Sigmoid colon (tissue), 7 donors: ENCODE measurements around the gene TNPO2. TPM values are rescaled to one million over a fixed set of nuclear protein-coding genes. Genes with fewer than 3 reads are reported as not detected.
"Not testable (repeated sequence)": the region's sequence is repeated elsewhere in the genome, so short reads cannot be mapped to it uniquely, and the experiment has no call there.

Source experiments
- DNase-seq: peaks from one replicate; pipeline ENCODE4 v3.0.0-alpha.2; 2019
- H3K27ac ChIP-seq, 4 donors: fragments of 200-600 bp; sonication (generic); one replicate each; pipeline ENCODE4 v1.5.1; 2016 to 2019; ENCODE audit warnings: mild to moderate bottlenecking in 1 of 4
- H3K27me3 ChIP-seq, 3 donors: fragments of 200-600 bp; sonication (generic); one replicate each; pipeline ENCODE4 v1.5.1; 2019; ENCODE audit warnings: mild to moderate bottlenecking in 1 of 3
- H3K36me3 ChIP-seq, 4 donors: fragments of 200-600 bp; sonication (generic); one replicate each; pipeline ENCODE4 v1.5.1; 2016 to 2019
- H3K4me1 ChIP-seq, 4 donors: fragments of 200-600 bp; sonication (generic); one replicate each; pipeline ENCODE4 v1.5.1; 2017 to 2019
- H3K4me3 ChIP-seq, 4 donors: fragments of 200-600 bp; sonication (generic); one replicate each; pipeline ENCODE4 v1.5.1; 2017 to 2019; ENCODE audit warnings: mild to moderate bottlenecking in 2 of 4, moderate library complexity in 1 of 4
- H3K9me3 ChIP-seq, 4 donors: fragments of 200-600 bp in 3 of 4; sonication (generic) in 3 of 4; one replicate each; pipeline versions ENCODE4 v1.5.1 to v1.6.1; 2013 to 2019
- EP300 ChIP-seq, 4 donors: sonication (generic); formaldehyde crosslinking; IDR thresholded peaks; one replicate each; pipeline ENCODE4 v1.6.1; 2017; ENCODE audit warnings: antibody characterized with exemption in 4 of 4
- POLR2A ChIP-seq, 2 donors: fragments of 450-650 bp; IDR thresholded peaks; one replicate each; pipeline ENCODE4 v1.6.1; 2016; ENCODE audit warnings: antibody characterized with exemption in 2 of 2, mild to moderate bottlenecking in 2 of 2, moderate library complexity in 2 of 2
- POLR2AphosphoS5 ChIP-seq, 4 donors: sonication (generic); formaldehyde crosslinking; IDR thresholded peaks; one replicate each; pipeline ENCODE4 v1.6.1; 2017; ENCODE audit warnings: antibody characterized with exemption in 4 of 4
- WGBS, 2 donors: extraction: QIAGEN DNeasy Blood & Tissue Kit; methylation state at CpG; one replicate each; pipeline ENCODE4 v1.1.7; 2013; 5-methylcytosine and 5-hydroxymethylcytosine counted together
- intact Hi-C: fragments of 100-400 bp; cut with DNase I; formaldehyde crosslinking; loops from one replicate; pipeline ENCODE4 v1.15.1; 2023
- polyA plus RNA-seq, 3 donors: library from polyadenylated mRNA; stranded (reverse); fragments of 200-250 nt; gene quantifications; one replicate each; pipeline ENCODE4 v1.2.3, GENCODE V29; 2013
- total RNA-seq, 4 donors: library from RNA; depleted of rRNA; stranded (reverse); fragments of >200 nt; gene quantifications; one replicate each; pipeline ENCODE4 v1.1.0, GENCODE V29; 2016
- TF ChIP-seq, protein P1 (sequence below), 4 experiments: fragments of 450-650 bp in 3 of 4; fragments of 200-600 bp in 1 of 4; IDR thresholded peaks; one replicate each; pipeline ENCODE4 v1.5.1; 2016 to 2019; ENCODE audit warnings: antibody characterized with exemption in 4 of 4, mild to moderate bottlenecking in 3 of 4, moderate library complexity in 2 of 4
- donor health status: healthy with polysubstance abuse.
- donor health status: Bipolar disorder and iron deficiency.
- donor health status: healthy.

TNPO2 gene
- total and polyA plus RNA-seq, 7 donors, result 9.5 to 92.2 (median 54.2) TPM

DNA sequence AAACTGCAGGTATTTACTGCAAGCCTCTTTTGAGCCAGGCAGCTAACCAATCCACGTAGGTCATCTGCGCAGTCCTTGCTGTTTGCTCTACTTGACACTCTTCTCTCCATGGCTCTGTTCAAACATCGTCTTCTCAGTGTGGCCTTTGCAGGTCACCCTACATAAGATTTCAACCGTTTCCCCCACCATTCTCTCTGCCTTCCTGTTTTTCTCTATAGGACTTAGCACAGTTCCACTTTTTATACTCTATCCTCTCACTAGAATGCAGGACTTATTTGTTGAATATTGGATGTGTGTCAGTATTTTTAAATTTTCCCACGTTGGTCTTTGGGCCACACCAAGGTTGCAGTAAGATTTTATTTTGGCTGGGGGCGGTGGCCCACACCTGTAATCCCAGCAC is 25.6 kb downstream of the TNPO2 start:
- DNase-seq, result no peak
- H3K4me1 ChIP-seq, result peaks cover 0 to 22% (median 18%) of the 10 kb centered on the region in 4 donors
- 82 to 83% methylated on average over 6 of the region's 6 CpGs for WGBS, 2 donors
- peaks cover 21 to 46% (median 32%) of the 10 kb centered on the region in 4 donors for H3K36me3 ChIP-seq
- H3K4me3 ChIP-seq, result no peak overlapping the region
- no peak for TF ChIP-seq POLR2AphosphoS5 (IDR thresholded peaks at IDR 0.05)
- no peak for TF ChIP-seq EP300 (IDR thresholded peaks at IDR 0.05)
- TF ChIP-seq, protein P1, sequence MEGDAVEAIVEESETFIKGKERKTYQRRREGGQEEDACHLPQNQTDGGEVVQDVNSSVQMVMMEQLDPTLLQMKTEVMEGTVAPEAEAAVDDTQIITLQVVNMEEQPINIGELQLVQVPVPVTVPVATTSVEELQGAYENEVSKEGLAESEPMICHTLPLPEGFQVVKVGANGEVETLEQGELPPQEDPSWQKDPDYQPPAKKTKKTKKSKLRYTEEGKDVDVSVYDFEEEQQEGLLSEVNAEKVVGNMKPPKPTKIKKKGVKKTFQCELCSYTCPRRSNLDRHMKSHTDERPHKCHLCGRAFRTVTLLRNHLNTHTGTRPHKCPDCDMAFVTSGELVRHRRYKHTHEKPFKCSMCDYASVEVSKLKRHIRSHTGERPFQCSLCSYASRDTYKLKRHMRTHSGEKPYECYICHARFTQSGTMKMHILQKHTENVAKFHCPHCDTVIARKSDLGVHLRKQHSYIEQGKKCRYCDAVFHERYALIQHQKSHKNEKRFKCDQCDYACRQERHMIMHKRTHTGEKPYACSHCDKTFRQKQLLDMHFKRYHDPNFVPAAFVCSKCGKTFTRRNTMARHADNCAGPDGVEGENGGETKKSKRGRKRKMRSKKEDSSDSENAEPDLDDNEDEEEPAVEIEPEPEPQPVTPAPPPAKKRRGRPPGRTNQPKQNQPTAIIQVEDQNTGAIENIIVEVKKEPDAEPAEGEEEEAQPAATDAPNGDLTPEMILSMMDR (IDR thresholded peaks at IDR 0.05), result no peak
- TF ChIP-seq POLR2A (IDR thresholded peaks at IDR 0.05), result no peak
- H3K27ac ChIP-seq, result no peak overlapping the region
- intact Hi-C loops, result no loop called here
- H3K27me3 ChIP-seq, result no peaks in the 10 kb centered on the region
- H3K9me3 ChIP-seq, result no peaks in the 10 kb centered on the region

DNA sequence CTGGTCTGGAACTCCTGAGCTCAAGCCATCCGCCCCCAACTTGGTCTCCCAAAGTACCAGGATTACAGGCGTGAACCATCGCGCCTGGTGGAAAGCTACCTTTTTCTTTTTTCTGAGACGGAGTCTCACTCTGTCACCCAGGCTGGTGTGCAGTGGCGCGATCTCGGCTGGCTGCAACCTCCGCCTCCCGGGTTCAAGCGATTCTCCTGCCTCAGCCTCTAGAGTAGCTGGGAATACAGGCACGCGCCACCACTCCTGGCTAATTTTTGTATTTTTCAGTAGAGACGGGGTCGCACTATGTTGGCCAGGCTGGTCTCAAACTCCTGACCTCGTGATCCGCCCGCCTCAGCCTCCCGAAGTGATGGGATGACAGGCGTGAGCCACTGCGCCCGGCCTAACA is 26.3 kb downstream of the TNPO2 start:
- DNase-seq, intact Hi-C loops, H3K9me3 ChIP-seq, H3K27me3 ChIP-seq, H3K27ac ChIP-seq, H3K4me3 ChIP-seq: not testable (repeated sequence)
- WGBS, 2 donors, result 96% methylated on average over 22 of the region's 22 CpGs
- peaks cover 14 to 38% (median 26%) of the 10 kb centered on the region in 4 donors for H3K36me3 ChIP-seq
- peaks cover 0 to 22% (median 18%) of the 10 kb centered on the region in 4 donors for H3K4me1 ChIP-seq

DNA sequence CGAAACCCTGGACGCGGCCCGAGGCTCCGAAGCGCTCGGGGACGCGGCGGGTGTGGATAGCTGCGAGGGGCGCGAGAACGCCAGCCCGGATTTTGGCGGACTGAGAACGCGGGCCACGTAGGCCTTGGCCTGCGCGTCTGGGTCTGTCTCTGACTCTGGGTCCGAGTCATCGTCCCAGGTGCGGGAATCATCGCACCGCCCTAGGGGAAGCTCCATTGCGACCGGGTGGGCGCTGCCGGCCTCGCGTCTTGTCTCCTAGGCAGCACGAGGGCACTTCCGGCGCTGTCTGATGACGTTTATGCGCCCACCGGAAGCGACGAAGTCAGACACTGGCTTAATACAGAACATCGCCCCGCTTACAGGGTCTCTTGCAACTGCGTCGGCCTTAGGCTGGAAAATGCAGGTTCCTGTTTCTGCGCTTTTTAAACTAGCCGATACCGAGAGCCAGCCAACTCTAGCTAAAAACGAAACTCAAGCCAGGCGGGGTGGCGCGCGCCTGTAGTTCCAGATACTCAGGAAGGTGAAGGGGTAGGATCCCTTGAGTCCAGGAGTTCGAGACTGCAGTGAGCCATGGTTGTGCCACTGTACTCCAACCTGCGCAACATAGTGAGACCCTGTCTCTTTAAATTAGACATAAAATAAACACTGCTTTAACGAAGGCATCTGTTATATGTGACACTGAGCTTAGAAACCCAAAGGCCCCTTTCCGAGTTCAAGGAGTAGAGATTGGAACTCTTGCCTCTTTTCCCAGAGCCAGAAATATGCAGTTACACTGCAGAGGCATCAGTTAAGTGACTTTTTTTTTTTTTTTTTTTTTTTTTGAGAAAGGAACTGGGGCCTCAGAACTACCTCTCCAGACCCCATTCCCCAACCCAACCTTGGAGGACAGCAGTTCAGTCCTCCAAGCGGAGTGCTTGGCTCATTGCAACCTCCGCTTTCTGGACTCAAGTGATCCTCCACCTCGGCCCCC is 27.1 kb downstream of the TNPO2 start, which contains the start of gene FBXW9:
Gene FBXW9, minus strand, starts transcription at position 266 of the 970 bp plus-strand sequence. Its CDS starts 50 bp downstream, at position 216.
- DNase-seq, result peak; percentile 98
- no peaks in the 10 kb centered on the region for H3K9me3 ChIP-seq
- intact Hi-C loops, result no loop called here
- WGBS, 2 donors, result 6% methylated on average over 59 of the region's 59 CpGs
- H3K27ac ChIP-seq, result peak within 1 kb of the TSS; percentile 83 to 92 (median 91)
- H3K4me1 ChIP-seq, result peaks cover 0 to 22% (median 18%) of the 10 kb centered on the region in 4 donors
- H3K27me3 ChIP-seq, result no peaks in the 10 kb centered on the region
- H3K36me3 ChIP-seq, result peaks cover 6 to 31% (median 19%) of the 10 kb centered on the region in 4 donors
- H3K4me3 ChIP-seq, result peak within 1 kb of the TSS; percentile 52 to 92 (median 74)
- TF ChIP-seq POLR2A (IDR thresholded peaks at IDR 0.05), result peak; percentile 44 to 58
- TF ChIP-seq POLR2AphosphoS5 (IDR thresholded peaks at IDR 0.05), result peak; percentile 84 to 96 (median 92)
- TF ChIP-seq EP300 (IDR thresholded peaks at IDR 0.05), result no peak
- TF ChIP-seq, protein P1 (IDR thresholded peaks at IDR 0.05), result no peak

DNA sequence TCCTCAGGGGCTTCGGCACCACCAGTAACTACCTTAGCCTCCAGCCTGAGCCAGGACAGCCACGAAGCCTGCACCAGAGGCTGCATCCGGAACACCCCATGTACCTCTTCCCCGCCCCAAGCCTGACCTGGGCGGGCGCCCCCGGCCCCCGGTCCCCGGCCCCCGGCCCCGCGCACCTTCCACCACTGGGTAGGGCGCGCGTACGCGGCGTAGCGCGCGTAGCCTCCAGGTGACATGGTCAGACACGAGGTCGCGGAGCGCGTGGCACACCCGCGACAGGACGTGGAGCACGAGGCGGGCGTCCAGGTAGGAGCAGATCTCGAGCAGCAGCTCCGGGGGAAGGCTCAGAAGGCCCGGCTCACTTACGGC is 27.8 kb downstream of the TNPO2 start:
- TF ChIP-seq POLR2A (IDR thresholded peaks at IDR 0.05) (no peak), POLR2AphosphoS5 (IDR thresholded peaks at IDR 0.05) (no peak), EP300 (IDR thresholded peaks at IDR 0.05) (no peak)
- TF ChIP-seq, protein P1 (IDR thresholded peaks at IDR 0.05), result no peak
- peak overlapping the region; percentile 83 to 92 (median 91) for H3K27ac ChIP-seq
- H3K27me3 ChIP-seq, result no peaks in the 10 kb centered on the region
- intact Hi-C loops, result no loop called here
- no peaks in the 10 kb centered on the region for H3K9me3 ChIP-seq
- peaks cover 0 to 24% (median 12%) of the 10 kb centered on the region in 4 donors for H3K36me3 ChIP-seq
- 3% methylated on average over 36 of the region's 36 CpGs for WGBS, 2 donors
- no peak for DNase-seq
- peaks cover 0 to 22% (median 18%) of the 10 kb centered on the region in 4 donors for H3K4me1 ChIP-seq
- H3K4me3 ChIP-seq, result peak overlapping the region; percentile 52 to 92 (median 74)

GRCh38 chr19:12695514-12695913 is 28.2 kb downstream of the TNPO2 start:
- Histone ChIP-seq H3K4me1 (peaks cover 0 to 22% (median 18%) of the 10 kb centered on the region in 4 donors), H3K27me3 (no peaks in the 10 kb centered on the region), H3K9me3 (no peaks in the 10 kb centered on the region), H3K4me3 (peak overlapping the region; percentile 52 to 92 (median 74)), H3K36me3 (peaks cover 0 to 19% (median 8%) of the 10 kb centered on the region in 4 donors), H3K27ac (no peak overlapping the region)
- intact Hi-C loops, result no loop called here
- no peak for TF ChIP-seq EP300 (IDR thresholded peaks at IDR 0.05)
- no peak for TF ChIP-seq POLR2A (IDR thresholded peaks at IDR 0.05)
- TF ChIP-seq, protein P1 (IDR thresholded peaks at IDR 0.05), result no peak
- no peak for TF ChIP-seq POLR2AphosphoS5 (IDR thresholded peaks at IDR 0.05)
- 47 to 78% methylated on average over 1 of the region's 1 CpG for WGBS, 2 donors
- DNase-seq, result no peak
